IPS-NIHi7 (cell line): ENCODE measurements around the gene ASGR1.

Experiments
- DNase-seq: peaks from one replicate; pipeline ENCODE4 v3.0.0; 2012; ENCODE audit warnings: mixed read lengths; ENCODE audit errors: extremely low spot score

ASGR1 gene

DNA sequence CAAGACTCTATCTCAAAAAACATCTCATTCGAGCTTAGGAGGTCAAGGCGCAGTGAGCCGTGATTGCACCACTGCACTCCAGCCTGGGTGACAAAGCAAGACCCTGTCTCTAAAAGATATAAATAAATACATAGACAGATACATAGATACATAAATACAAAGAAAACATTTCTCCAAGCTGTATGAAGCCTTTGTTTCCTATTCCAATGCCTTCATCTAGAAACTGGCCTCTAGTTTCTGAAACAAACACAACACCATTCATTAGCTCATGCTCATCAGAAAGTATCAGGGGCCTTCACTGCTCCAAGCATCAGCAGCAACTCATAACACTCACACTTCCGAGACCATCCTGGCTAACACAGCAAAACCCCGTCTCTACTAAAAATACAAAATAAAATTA, 54.2 kb downstream of the ASGR1 start:
- no peak for DNase-seq

DNA sequence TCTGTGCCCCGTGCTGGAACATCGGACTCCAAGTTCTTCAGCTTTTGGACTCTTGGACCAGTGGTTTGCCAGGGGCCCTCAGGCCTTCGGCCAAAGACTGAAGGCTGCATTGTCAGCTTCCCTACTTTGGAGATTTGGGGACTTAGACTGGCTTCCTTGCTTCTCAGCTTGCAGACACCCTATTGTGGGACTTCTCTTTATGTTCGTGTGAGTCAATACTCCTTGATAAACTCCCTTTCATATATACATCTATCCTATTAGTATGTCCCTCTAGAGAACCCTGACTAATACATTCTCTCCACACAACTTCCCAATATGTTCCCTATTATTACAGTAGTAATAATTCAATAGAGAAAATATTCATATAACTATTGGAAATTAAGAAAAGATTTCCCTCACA, 55.3 kb downstream of the ASGR1 start:
- no peak for DNase-seq
